ENCODE data around the gene NKTR.

DNA sequence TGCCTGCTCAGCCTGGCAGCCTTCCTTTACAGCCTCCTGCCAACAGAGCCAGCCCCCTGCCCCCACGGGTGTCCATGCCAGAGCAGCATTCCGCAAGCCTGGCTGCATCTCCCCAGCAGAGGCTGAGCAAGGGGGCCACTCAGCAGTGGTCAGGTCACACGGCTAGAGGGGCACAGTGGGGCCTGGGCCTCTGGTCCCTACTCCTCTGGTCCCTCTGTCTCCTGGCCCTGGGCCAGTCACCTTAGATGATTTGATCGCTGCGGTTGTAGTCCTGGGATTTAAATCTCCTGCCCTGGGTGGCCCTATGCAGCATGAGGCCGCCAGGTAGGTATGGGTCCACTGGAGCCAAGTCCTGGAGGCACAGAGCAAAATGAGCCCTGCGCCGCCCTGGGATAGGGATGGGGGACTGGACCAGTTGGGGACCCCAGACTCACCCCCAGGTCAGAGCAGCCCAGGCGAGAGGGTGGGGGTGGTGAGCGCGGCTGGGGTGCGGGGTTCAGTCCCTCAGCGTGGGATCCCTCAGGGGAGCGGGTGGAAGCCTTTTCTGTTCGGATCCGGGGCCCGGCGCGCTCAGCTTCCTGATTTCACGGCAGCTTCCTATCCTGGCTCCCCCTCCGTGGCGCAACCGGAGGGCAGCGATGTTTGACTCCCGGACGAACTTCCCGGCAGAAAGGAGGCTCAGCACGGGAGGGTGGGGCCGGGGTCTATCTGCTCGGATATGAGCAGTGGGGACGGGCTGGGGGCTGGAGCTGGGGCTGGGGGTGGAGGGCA lies 53.3 kb downstream of the NKTR start, which contains the start of gene ZBTB47:
- TF ChIP-seq, protein P1, sequence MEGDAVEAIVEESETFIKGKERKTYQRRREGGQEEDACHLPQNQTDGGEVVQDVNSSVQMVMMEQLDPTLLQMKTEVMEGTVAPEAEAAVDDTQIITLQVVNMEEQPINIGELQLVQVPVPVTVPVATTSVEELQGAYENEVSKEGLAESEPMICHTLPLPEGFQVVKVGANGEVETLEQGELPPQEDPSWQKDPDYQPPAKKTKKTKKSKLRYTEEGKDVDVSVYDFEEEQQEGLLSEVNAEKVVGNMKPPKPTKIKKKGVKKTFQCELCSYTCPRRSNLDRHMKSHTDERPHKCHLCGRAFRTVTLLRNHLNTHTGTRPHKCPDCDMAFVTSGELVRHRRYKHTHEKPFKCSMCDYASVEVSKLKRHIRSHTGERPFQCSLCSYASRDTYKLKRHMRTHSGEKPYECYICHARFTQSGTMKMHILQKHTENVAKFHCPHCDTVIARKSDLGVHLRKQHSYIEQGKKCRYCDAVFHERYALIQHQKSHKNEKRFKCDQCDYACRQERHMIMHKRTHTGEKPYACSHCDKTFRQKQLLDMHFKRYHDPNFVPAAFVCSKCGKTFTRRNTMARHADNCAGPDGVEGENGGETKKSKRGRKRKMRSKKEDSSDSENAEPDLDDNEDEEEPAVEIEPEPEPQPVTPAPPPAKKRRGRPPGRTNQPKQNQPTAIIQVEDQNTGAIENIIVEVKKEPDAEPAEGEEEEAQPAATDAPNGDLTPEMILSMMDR (IDR thresholded peaks at IDR 0.05), result no peak
- TF ChIP-seq POLR2A (IDR thresholded peaks at IDR 0.05) (no peak), POLR2AphosphoS5 (IDR thresholded peaks at IDR 0.05) (no peak), EP300 (IDR thresholded peaks at IDR 0.05; ENCODE audit: low read depth) (no peak)
